H1 (cell line): ENCODE results near the gene PRPF6. TPM values are rescaled to one million over a fixed set of nuclear protein-coding genes. Genes with fewer than 3 reads are reported as not detected.
A peak's percentile ranks its signal among the peaks of the same experiment; 100 is the strongest.

ENCODE experiments used
- BACH1 ChIP-seq: IDR thresholded peaks from 2 replicates; pipeline ENCODE4 v1.6.1; 2012; ENCODE audit warnings: low read length, improper control_type of control experiment
- GTF2F1 ChIP-seq: IDR thresholded peaks from 2 replicates; pipeline ENCODE4 v1.6.1; 2012; ENCODE audit warnings: low read depth, low read length, improper control_type of control experiment, borderline replicate concordance
- HDAC2 ChIP-seq, 2 experiments: fragments of 300-600 bp in 1 of 2; sonication (generic) in 1 of 2; IDR thresholded peaks; 2 replicates each; pipeline ENCODE4 v1.6.1; 2011 to 2012; ENCODE audit warnings: low read depth in 2 of 2, low read length in 2 of 2, mild to moderate bottlenecking in 2 of 2, moderate library complexity in 2 of 2, borderline replicate concordance in 1 of 2, inconsistent platforms in 1 of 2
- SAP30 ChIP-seq: fragments of 300-600 bp; sonication (generic); IDR thresholded peaks from 2 replicates; pipeline ENCODE4 v1.7.1; 2012; ENCODE audit warnings: low read length, moderate library complexity, mild to moderate bottlenecking, inconsistent platforms; ENCODE audit not compliant: insufficient read depth, insufficient replicate concordance
- TAF7 ChIP-seq: optimal IDR thresholded peaks from 2 replicates; pipeline ENCODE3; 2011; ENCODE audit warnings: low read depth, mild to moderate bottlenecking, inconsistent platforms, low read length, moderate library complexity, borderline replicate concordance
- TCF12 ChIP-seq: IDR thresholded peaks from 2 replicates; pipeline ENCODE4 v1.6.1; 2011; ENCODE audit warnings: low read depth, mild to moderate bottlenecking, low read length
- YY1 ChIP-seq: IDR thresholded peaks from 2 replicates; pipeline ENCODE4 v1.6.1; 2011; ENCODE audit warnings: low read depth, mild to moderate bottlenecking, low read length
- polyA plus RNA-seq, 7 experiments: library from polyadenylated mRNA; depleted of rRNA in 3 of 7; stranded (reverse) in 5 of 7; unstranded in 2 of 7; fragments of >200 nt in 5 of 7; fragments of 200-250 nt in 2 of 7; gene quantifications; 1 replicate in 5 of 7; 2 replicates in 1 of 7; 4 replicates in 1 of 7; pipeline versions ENCODE4 v1.2.1 to v1.2.3, GENCODE V29; 2011 to 2013; ENCODE audit warnings: missing spikeins in 2 of 7, mixed read lengths in 2 of 7
- total RNA-seq: library from RNA; stranded (reverse); fragmentation: NEBNext Ultra II Directional; extraction: Animal tissue kit (Norgen Biotek cat#: 25700); gene quantifications from 2 replicates; pipeline ENCODE4 v1.2.1, GENCODE V29; 2021
- TF ChIP-seq, protein P1 (sequence below): fragments of 300-600 bp; sonication (generic); IDR thresholded peaks from 2 replicates; pipeline ENCODE4 v1.7.1; 2012; ENCODE audit warnings: low read length, moderate library complexity, mild to moderate bottlenecking, inconsistent platforms; ENCODE audit not compliant: insufficient replicate concordance
- TF ChIP-seq, protein P2 (sequence below): IDR thresholded peaks from 2 replicates; pipeline ENCODE4 v1.6.1; 2012; ENCODE audit warnings: inconsistent platforms

PRPF6 gene
- total and polyA plus RNA-seq, 2 of the 8 experiments (the other 6 are each of a cell fraction or from before 2014, with no cell fraction given), result 27.9 to 76.9 TPM

DNA sequence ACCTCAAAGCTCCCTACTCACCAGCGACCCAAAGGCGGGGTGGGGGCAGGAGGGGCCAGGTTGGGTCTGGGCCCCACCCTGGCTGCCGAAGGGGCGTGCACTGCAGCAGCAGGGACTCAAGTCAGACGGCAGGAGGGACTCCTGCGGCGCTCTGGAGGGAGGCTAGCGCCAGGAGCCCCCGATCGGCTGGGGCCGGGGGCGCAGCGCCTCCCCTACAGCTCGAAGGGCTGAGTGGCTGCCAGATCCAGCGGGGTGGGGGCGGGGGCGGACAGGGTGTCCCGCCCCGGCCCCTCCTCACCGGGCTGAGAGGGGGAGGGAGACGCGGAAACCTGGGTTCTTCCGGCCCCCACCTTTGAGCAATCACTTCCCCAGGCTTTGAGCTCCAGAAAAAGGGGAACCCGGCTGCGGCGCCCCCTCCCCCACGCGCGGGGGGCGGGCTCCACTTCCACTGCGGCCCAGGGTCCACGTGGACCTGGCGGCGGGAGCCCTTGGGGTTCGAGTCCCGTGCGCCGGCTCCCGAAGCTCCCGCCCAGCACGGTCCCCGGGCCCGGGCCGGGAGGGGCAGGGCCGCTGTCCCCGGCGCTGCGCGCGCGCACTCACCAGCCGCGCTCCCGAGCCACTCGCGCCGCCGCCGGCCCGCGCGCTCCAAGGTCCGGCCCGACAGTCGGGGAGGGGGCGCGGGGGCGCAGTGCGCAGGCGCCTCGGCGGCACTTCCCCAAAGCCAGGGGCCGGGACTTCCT lies 98.5 kb downstream of the PRPF6 start, which contains the start of gene RGS19 (continued):
- TF ChIP-seq, protein P1, sequence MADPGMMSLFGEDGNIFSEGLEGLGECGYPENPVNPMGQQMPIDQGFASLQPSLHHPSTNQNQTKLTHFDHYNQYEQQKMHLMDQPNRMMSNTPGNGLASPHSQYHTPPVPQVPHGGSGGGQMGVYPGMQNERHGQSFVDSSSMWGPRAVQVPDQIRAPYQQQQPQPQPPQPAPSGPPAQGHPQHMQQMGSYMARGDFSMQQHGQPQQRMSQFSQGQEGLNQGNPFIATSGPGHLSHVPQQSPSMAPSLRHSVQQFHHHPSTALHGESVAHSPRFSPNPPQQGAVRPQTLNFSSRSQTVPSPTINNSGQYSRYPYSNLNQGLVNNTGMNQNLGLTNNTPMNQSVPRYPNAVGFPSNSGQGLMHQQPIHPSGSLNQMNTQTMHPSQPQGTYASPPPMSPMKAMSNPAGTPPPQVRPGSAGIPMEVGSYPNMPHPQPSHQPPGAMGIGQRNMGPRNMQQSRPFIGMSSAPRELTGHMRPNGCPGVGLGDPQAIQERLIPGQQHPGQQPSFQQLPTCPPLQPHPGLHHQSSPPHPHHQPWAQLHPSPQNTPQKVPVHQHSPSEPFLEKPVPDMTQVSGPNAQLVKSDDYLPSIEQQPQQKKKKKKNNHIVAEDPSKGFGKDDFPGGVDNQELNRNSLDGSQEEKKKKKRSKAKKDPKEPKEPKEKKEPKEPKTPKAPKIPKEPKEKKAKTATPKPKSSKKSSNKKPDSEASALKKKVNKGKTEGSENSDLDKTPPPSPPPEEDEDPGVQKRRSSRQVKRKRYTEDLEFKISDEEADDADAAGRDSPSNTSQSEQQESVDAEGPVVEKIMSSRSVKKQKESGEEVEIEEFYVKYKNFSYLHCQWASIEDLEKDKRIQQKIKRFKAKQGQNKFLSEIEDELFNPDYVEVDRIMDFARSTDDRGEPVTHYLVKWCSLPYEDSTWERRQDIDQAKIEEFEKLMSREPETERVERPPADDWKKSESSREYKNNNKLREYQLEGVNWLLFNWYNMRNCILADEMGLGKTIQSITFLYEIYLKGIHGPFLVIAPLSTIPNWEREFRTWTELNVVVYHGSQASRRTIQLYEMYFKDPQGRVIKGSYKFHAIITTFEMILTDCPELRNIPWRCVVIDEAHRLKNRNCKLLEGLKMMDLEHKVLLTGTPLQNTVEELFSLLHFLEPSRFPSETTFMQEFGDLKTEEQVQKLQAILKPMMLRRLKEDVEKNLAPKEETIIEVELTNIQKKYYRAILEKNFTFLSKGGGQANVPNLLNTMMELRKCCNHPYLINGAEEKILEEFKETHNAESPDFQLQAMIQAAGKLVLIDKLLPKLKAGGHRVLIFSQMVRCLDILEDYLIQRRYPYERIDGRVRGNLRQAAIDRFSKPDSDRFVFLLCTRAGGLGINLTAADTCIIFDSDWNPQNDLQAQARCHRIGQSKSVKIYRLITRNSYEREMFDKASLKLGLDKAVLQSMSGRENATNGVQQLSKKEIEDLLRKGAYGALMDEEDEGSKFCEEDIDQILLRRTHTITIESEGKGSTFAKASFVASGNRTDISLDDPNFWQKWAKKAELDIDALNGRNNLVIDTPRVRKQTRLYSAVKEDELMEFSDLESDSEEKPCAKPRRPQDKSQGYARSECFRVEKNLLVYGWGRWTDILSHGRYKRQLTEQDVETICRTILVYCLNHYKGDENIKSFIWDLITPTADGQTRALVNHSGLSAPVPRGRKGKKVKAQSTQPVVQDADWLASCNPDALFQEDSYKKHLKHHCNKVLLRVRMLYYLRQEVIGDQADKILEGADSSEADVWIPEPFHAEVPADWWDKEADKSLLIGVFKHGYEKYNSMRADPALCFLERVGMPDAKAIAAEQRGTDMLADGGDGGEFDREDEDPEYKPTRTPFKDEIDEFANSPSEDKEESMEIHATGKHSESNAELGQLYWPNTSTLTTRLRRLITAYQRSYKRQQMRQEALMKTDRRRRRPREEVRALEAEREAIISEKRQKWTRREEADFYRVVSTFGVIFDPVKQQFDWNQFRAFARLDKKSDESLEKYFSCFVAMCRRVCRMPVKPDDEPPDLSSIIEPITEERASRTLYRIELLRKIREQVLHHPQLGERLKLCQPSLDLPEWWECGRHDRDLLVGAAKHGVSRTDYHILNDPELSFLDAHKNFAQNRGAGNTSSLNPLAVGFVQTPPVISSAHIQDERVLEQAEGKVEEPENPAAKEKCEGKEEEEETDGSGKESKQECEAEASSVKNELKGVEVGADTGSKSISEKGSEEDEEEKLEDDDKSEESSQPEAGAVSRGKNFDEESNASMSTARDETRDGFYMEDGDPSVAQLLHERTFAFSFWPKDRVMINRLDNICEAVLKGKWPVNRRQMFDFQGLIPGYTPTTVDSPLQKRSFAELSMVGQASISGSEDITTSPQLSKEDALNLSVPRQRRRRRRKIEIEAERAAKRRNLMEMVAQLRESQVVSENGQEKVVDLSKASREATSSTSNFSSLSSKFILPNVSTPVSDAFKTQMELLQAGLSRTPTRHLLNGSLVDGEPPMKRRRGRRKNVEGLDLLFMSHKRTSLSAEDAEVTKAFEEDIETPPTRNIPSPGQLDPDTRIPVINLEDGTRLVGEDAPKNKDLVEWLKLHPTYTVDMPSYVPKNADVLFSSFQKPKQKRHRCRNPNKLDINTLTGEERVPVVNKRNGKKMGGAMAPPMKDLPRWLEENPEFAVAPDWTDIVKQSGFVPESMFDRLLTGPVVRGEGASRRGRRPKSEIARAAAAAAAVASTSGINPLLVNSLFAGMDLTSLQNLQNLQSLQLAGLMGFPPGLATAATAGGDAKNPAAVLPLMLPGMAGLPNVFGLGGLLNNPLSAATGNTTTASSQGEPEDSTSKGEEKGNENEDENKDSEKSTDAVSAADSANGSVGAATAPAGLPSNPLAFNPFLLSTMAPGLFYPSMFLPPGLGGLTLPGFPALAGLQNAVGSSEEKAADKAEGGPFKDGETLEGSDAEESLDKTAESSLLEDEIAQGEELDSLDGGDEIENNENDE, result no peak
- TF ChIP-seq TCF12 (no peak), YY1 (no peak), BACH1 (peak; percentile 23; the same call in 1 of the 2 replicates), TAF7 (no peak), GTF2F1 (no peak), HDAC2 (IDR thresholded peaks at IDR 0.05; ENCODE audit: borderline replicate concordance in 1 of 2, low read depth in 2 of 2, low read length in 2 of 2) (peak in 1 of 2 experiments; percentile 71; a peak in 1 of 4 replicates), SAP30 (no peak)
- TF ChIP-seq, protein P2, sequence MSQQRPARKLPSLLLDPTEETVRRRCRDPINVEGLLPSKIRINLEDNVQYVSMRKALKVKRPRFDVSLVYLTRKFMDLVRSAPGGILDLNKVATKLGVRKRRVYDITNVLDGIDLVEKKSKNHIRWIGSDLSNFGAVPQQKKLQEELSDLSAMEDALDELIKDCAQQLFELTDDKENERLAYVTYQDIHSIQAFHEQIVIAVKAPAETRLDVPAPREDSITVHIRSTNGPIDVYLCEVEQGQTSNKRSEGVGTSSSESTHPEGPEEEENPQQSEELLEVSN, result no peak
